HepG2 (cell line): ENCODE data around the gene NDUFA5. TPM values are rescaled to one million over a fixed set of nuclear protein-coding genes. Genes with fewer than 3 reads are reported as not detected.
"Not testable (repeated sequence)": the region's sequence is repeated elsewhere in the genome, so short reads cannot be mapped to it uniquely, and the experiment has no call there.

Experiments used
- ATAC-seq: fragments of 200-7000 bp; cut with Tn5 transposase; 3 replicates; pipeline ENCODE4 v1.9.1; 2020; ENCODE audit warnings: mild to moderate bottlenecking, moderate library complexity
- BruUV-seq: library from RNA; stranded (reverse); fragments of 400-500 nt; replicated peaks from 2 replicates; lab custom pipeline; 2021; lab: Mats Ljungman, UMichigan
- CTCF ChIA-PET: fragments of 300-600 bp; formaldehyde crosslinking; extraction: SDS; loops from one replicate; lab custom pipeline; 2021; ENCODE audit warnings: low total read pairs, inconsistent platforms, low intra/inter-chr PET ratio; lab: Yijun Ruan, JAX
- POLR2A ChIA-PET: fragments of 350-600 bp; sonication (Branson Sonifier 250); formaldehyde crosslinking; loops from one replicate; lab custom pipeline; 2020; ENCODE audit warnings: antibody characterized with exemption, inconsistent platforms; lab: Yijun Ruan, JAX
- DNase-seq: peaks from one replicate; pipeline ENCODE4 v3.0.0-alpha.2; 2015; ENCODE audit warnings: low spot score
- FAIRE-seq: peaks from 3 replicates; lab custom pipeline; 2011; peaks lifted over from hg19 to GRCh38; lab: Jason Lieb, UNC
- H2AFZ ChIP-seq: one replicate; pipeline ENCODE4 v1.6.1; 2011; ENCODE audit warnings: low read length, inconsistent platforms
- H3K27ac ChIP-seq: fragments of 300-600 bp; 3 replicates; pipeline ENCODE4 v1.8.0; 2011; ENCODE audit warnings: mixed run types, mild to moderate bottlenecking, mixed read lengths, low read length, inconsistent platforms; ENCODE audit not compliant: insufficient read depth; ENCODE audit errors: extremely low read length
- H3K27me3 ChIP-seq, 2 experiments: fragments of 200-600 bp in 1 of 2; 2 replicates in 1 of 2; 3 replicates in 1 of 2; pipeline versions ENCODE4 v1.6.0 to v1.8.0; 2011; ENCODE audit warnings: low read length in 2 of 2, mild to moderate bottlenecking in 2 of 2, moderate library complexity in 2 of 2, inconsistent platforms in 1 of 2; ENCODE audit not compliant: insufficient read depth in 2 of 2, control insufficient read depth in 1 of 2
- H3K36me3 ChIP-seq, 2 experiments: fragments of 200-600 bp in 1 of 2; replicated peaks in 1 of 2; 2 replicates in 1 of 2; 3 replicates in 1 of 2; pipeline versions ENCODE4 v1.5.1 to v1.8.0; 2011; ENCODE audit warnings: low read length in 2 of 2, inconsistent platforms in 1 of 2; ENCODE audit not compliant: insufficient read depth in 2 of 2, control insufficient read depth in 1 of 2
- H3K4me1 ChIP-seq: 2 replicates; pipeline ENCODE4 v1.5.1; 2012; ENCODE audit warnings: low read length, inconsistent platforms; ENCODE audit not compliant: insufficient read depth
- H3K4me2 ChIP-seq: 2 replicates; pipeline ENCODE4 v1.6.0; 2011; ENCODE audit warnings: low read depth, low read length, inconsistent platforms
- H3K4me3 ChIP-seq, 3 experiments: fragments of 200-600 bp in 1 of 3; sonication (generic), shearing (Covaris generic) in 1 of 3; replicated peaks in 1 of 3; 2 replicates each; pipeline ENCODE4 v1.5.1; 2011 to 2016; ENCODE audit warnings: low read length in 3 of 3, inconsistent platforms in 2 of 3, low read depth in 2 of 3, mild to moderate bottlenecking in 2 of 3, control low read depth in 1 of 3, mixed read lengths in 1 of 3; ENCODE audit not compliant: insufficient read depth in 1 of 3
- H3K79me2 ChIP-seq: one replicate; pipeline ENCODE4 v1.6.1; 2011; ENCODE audit warnings: low read length, inconsistent platforms; ENCODE audit not compliant: insufficient read depth
- H3K9ac ChIP-seq: 2 replicates; pipeline ENCODE4 v1.6.0; 2011; ENCODE audit warnings: mild to moderate bottlenecking, low read depth, low read length, inconsistent platforms; ENCODE audit not compliant: insufficient read depth
- H3K9me3 ChIP-seq: 2 replicates; pipeline ENCODE4 v1.5.1; 2012; ENCODE audit warnings: mild to moderate bottlenecking, low read length
- H4K20me1 ChIP-seq: 2 replicates; pipeline ENCODE4 v1.6.0; 2011; ENCODE audit warnings: inconsistent platforms, mild to moderate bottlenecking, low read length, moderate library complexity; ENCODE audit not compliant: insufficient read depth
- WGBS: methylation state at CpG from one replicate; pipeline ENCODE4 v1.1.6; 2017; ENCODE audit warnings: low lambda C conversion rate; 5-methylcytosine and 5-hydroxymethylcytosine counted together
- in situ Hi-C: cut with HindIII; loops from 2 replicates; pipeline ENCODE4 v1.10.0; 2017; ENCODE audit warnings: low pct_unique_long_range_greater_than_20kb; ENCODE audit not compliant: extremely low pct_ligation_motif_present
- intact Hi-C: fragments of 100-400 bp; cut with micrococcal nuclease; formaldehyde crosslinking; loops from one replicate; pipeline ENCODE4 v1.10.0; 2022; ENCODE audit not compliant: unreplicated experiment
- polyA plus RNA-seq, 8 experiments: library from polyadenylated mRNA; depleted of rRNA in 3 of 8; stranded (reverse) in 7 of 8; unstranded in 1 of 8; fragments of >200 nt; fragmentation: Illumina TruSeq in 4 of 8; extraction: Trizol in 4 of 8; gene quantifications; 2 replicates each; pipeline versions ENCODE4 v1.2.1 to v1.2.3, GENCODE V29; 2011 to 2016; ENCODE audit warnings: low read depth in 4 of 8, missing spikeins in 1 of 8, mixed read lengths in 1 of 8; ENCODE audit not compliant: insufficient read depth in 1 of 8
- total RNA-seq, 5 experiments: library from RNA; depleted of rRNA; stranded (reverse); fragments of >200 nt; fragmentation: Illumina TruSeq; extraction: Trizol; gene quantifications; 2 replicates each; pipeline ENCODE4 v1.2.3, GENCODE V29; 2016; ENCODE audit warnings: low read depth in 1 of 5

Gene NDUFA5
- total and polyA plus RNA-seq, 2 of the 13 experiments (the other 11 are each of a cell fraction or from before 2014, with no cell fraction given): 16.9 to 55.9 TPM

DNA sequence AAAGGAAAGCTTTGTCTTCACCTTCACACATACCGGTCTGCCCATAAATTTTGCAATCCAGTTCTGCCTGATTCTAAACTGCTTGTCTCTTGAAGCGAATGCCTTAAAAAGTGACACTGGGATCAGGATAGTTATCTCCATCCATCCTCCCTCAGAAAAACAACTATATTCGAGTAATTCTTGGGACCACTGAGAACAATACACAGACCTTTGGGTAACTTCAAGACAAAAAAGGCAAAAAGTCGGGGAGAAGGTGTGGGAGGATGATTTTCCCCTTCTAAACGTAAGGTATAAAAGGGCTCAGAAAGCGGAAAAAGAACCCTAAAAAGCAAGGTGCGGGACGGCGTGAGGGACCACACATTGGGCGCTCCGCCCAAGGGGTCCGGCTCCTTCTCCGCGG lies 25.3 kb downstream of the NDUFA5 start:
- H3K4me2 ChIP-seq, BruUV-seq, DNase-seq, H3K36me3 ChIP-seq, H4K20me1 ChIP-seq, intact Hi-C loops, FAIRE-seq, H3K79me2 ChIP-seq, POLR2A ChIA-PET, H2AFZ ChIP-seq, H3K9ac ChIP-seq, H3K9me3 ChIP-seq, H3K27ac ChIP-seq, H3K4me3 ChIP-seq, CTCF ChIA-PET, in situ Hi-C loops: not testable (repeated sequence)
- WGBS: 10% methylated on average over 6 of the region's 14 CpGs
- Histone ChIP-seq H3K4me1 (peaks cover 13% of the 10 kb centered on the region), H3K27me3 (peaks cover 0 to 10% of the 10 kb centered on the region in 2 experiments; a peak in 3 of 5 replicates)
- peak; percentile 3 for ATAC-seq

DNA sequence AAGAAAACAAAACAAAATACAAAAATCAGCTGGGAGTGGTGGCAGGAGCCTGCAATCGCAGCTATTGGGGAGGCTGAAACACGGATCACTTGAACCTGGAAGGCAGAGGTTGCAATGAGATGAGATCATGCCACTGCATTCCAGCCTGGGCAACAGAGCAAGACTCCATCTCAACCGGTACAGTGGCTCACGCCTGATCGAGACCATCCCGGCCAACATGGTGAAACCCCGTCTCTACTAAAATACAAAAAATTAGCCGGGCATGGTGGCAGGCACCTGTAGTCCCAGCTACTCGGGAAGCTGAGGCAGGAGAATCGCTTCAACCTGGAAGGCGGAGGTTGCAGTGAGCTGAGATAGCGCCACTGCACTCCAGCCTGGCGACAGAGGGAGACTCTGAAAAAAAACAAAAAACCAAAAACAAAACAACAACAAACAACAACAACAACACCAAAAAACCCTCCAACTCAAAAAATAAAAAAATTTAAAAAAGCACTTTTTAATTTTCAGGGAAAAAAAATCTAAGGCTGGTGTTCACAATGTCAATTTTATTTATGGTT lies 27.5 kb downstream of the NDUFA5 start:
- H3K4me3 ChIP-seq, H3K9ac ChIP-seq, in situ Hi-C loops, H3K4me2 ChIP-seq, H2AFZ ChIP-seq, H3K79me2 ChIP-seq, FAIRE-seq, H4K20me1 ChIP-seq, intact Hi-C loops, BruUV-seq, H3K9me3 ChIP-seq, CTCF ChIA-PET, H3K27ac ChIP-seq, DNase-seq, POLR2A ChIA-PET, H3K36me3 ChIP-seq, ATAC-seq: not testable (repeated sequence)
- peaks cover 13% of the 10 kb centered on the region for H3K4me1 ChIP-seq
- WGBS: 61% methylated on average over 11 of the region's 13 CpGs
- peaks cover 0 to 10% of the 10 kb centered on the region in 2 experiments; a peak in 3 of 5 replicates for H3K27me3 ChIP-seq
